Karpas-422 (cell line): ENCODE data around the gene UBLCP1. TPM values are rescaled to one million over a fixed set of nuclear protein-coding genes. Genes with fewer than 3 reads are reported as not detected.
"Not testable (repeated sequence)": the region's sequence is repeated elsewhere in the genome, so short reads cannot be mapped to it uniquely, and the experiment has no call there.

Experiments
- DNase-seq: peaks from one replicate; pipeline ENCODE4 v3.0.0-alpha.2; 2015
- H2AFZ ChIP-seq: fragments of 200-600 bp; sonication (generic); 2 replicates; pipeline ENCODE4 v1.6.1; 2014; ENCODE audit warnings: antibody characterized with exemption, low read length, mixed read lengths
- H3K27ac ChIP-seq: fragments of 200-600 bp; sonication (generic); 2 replicates; pipeline ENCODE4 v1.5.1; 2014; ENCODE audit warnings: mild to moderate bottlenecking, low read length, moderate library complexity
- H3K27me3 ChIP-seq: fragments of 200-600 bp; sonication (generic); 2 replicates; pipeline ENCODE4 v1.6.1; 2014; ENCODE audit warnings: low read length, mixed read lengths
- H3K36me3 ChIP-seq: fragments of 200-600 bp; sonication (generic); 2 replicates; pipeline ENCODE4 v1.6.1; 2014; ENCODE audit warnings: low read length, mixed read lengths; ENCODE audit not compliant: insufficient read depth
- H3K4me1 ChIP-seq: fragments of 200-600 bp; sonication (generic); 2 replicates; pipeline ENCODE4 v1.6.1; 2014; ENCODE audit warnings: mild to moderate bottlenecking, low read length, mixed read lengths
- H3K4me2 ChIP-seq: fragments of 200-600 bp; sonication (generic); 2 replicates; pipeline ENCODE4 v1.6.1; 2014; ENCODE audit warnings: low read length, low read depth, mild to moderate bottlenecking; ENCODE audit not compliant: poor library complexity, severe bottlenecking
- H3K4me3 ChIP-seq: fragments of 200-600 bp; sonication (generic); 2 replicates; pipeline ENCODE4 v1.5.1; 2014; ENCODE audit warnings: mild to moderate bottlenecking, antibody characterized with exemption, low read length, mixed read lengths
- H3K79me2 ChIP-seq: fragments of 200-600 bp; sonication (generic); 2 replicates; pipeline ENCODE4 v1.6.1; 2014; ENCODE audit warnings: mild to moderate bottlenecking, low read length, mixed read lengths
- H3K9ac ChIP-seq: fragments of 200-600 bp; sonication (generic); 2 replicates; pipeline ENCODE4 v1.6.0; 2014; ENCODE audit warnings: low read length
- H3K9me2 ChIP-seq: fragments of 200-600 bp; sonication (generic), shearing (Covaris generic); replicated peaks from 2 replicates; pipeline ENCODE4 v1.6.0; 2014; ENCODE audit warnings: mild to moderate bottlenecking, low read length, moderate library complexity; ENCODE audit not compliant: insufficient read depth
- H3K9me3 ChIP-seq: fragments of 300-700, 200-600 bp; sonication (generic); 2 replicates; pipeline ENCODE4 v1.6.1; 2014; ENCODE audit warnings: low read length, mixed read lengths
- H4K20me1 ChIP-seq: fragments of 200-600 bp; sonication (generic); 2 replicates; pipeline ENCODE4 v1.6.1; 2014; ENCODE audit warnings: mild to moderate bottlenecking, antibody characterized with exemption, low read length, low read depth; ENCODE audit not compliant: insufficient read depth
- total RNA-seq: library from RNA; depleted of rRNA; stranded (reverse); fragments of >200 nt; shearing (Covaris generic); gene quantifications from 2 replicates; pipeline ENCODE4 v1.2.3, GENCODE V29; 2014; ENCODE audit warnings: low replicate concordance

Gene UBLCP1
- total RNA-seq, 1 experiment from 2014 or later: 36.2 TPM

GRCh38 chr5:159257629-159258283 is 5.3 kb upstream of the UBLCP1 start:
- H3K4me2 ChIP-seq: no peak overlapping the region
- H3K9me2 ChIP-seq: no peaks in the 10 kb centered on the region
- no peak overlapping the region for H3K27ac ChIP-seq
- no peak overlapping the region for H3K4me3 ChIP-seq
- DNase-seq: no peak
- peaks cover 6% of the 10 kb centered on the region; the same call in 1 of the 2 replicates for H3K79me2 ChIP-seq
- no peaks in the 10 kb centered on the region for H4K20me1 ChIP-seq
- no peaks in the 10 kb centered on the region for H3K36me3 ChIP-seq
- no peak overlapping the region for H3K9ac ChIP-seq
- no peak overlapping the region for H2AFZ ChIP-seq
- peaks cover 10% of the 10 kb centered on the region for H3K4me1 ChIP-seq
- no peaks in the 10 kb centered on the region for H3K27me3 ChIP-seq
- H3K9me3 ChIP-seq: no peaks in the 10 kb centered on the region

GRCh38 chr5:159258361-159258760 is 4.7 kb upstream of the UBLCP1 start:
- no peak for DNase-seq
- peaks cover 9% of the 10 kb centered on the region for H3K79me2 ChIP-seq
- H3K9ac ChIP-seq: no peak overlapping the region
- no peak overlapping the region for H3K27ac ChIP-seq
- no peaks in the 10 kb centered on the region for H3K9me3 ChIP-seq
- H3K36me3 ChIP-seq: no peaks in the 10 kb centered on the region
- no peak overlapping the region for H3K4me2 ChIP-seq
- H3K9me2 ChIP-seq: no peaks in the 10 kb centered on the region
- H2AFZ ChIP-seq: no peak overlapping the region
- no peak overlapping the region for H3K4me3 ChIP-seq
- H3K27me3 ChIP-seq: no peaks in the 10 kb centered on the region
- H4K20me1 ChIP-seq: no peaks in the 10 kb centered on the region; the same call in 1 of the 2 replicates
- H3K4me1 ChIP-seq: peaks cover 10% of the 10 kb centered on the region

GRCh38 chr5:159260212-159260611 is 2.9 kb upstream of the UBLCP1 start:
- H3K27me3 ChIP-seq, H3K36me3 ChIP-seq, H2AFZ ChIP-seq, H3K4me2 ChIP-seq, DNase-seq, H3K9ac ChIP-seq, H3K9me2 ChIP-seq, H3K27ac ChIP-seq, H3K4me3 ChIP-seq, H3K9me3 ChIP-seq, H4K20me1 ChIP-seq: not testable (repeated sequence)
- H3K79me2 ChIP-seq: peaks cover 28% of the 10 kb centered on the region
- peaks cover 21% of the 10 kb centered on the region for H3K4me1 ChIP-seq

- Histone ChIP-seq H3K36me3 (0 out of 2 replicates have a peak, but pooled peaks cover 4% of the 10 kb centered on the region), H3K4me3 (peak overlapping the region; percentile 98), H3K9ac (peak overlapping the region; percentile 96), H4K20me1 (no peaks in the 10 kb centered on the region; the same call in 1 of the 2 replicates), H3K27me3 (no peaks in the 10 kb centered on the region), H2AFZ (peak overlapping the region; percentile 87), H3K4me1 (peaks cover 21% of the 10 kb centered on the region), H3K4me2 (peak overlapping the region; percentile 82), H3K79me2 (peaks cover 49% of the 10 kb centered on the region), H3K9me3 (no peaks in the 10 kb centered on the region), H3K9me2 (no peaks in the 10 kb centered on the region), H3K27ac (peak overlapping the region; percentile 81)
- peak; percentile 58 for DNase-seq
These were observed 625 bp upstream of the UBLCP1 start for GRCh38 chr5:159262472-159262858.

- no peaks in the 10 kb centered on the region for H3K27me3 ChIP-seq
- no peaks in the 10 kb centered on the region for H3K9me3 ChIP-seq
- H3K27ac ChIP-seq: peak overlapping the region; percentile 81
- DNase-seq: no peak
- peak overlapping the region; percentile 87; the same call in 1 of the 2 replicates for H2AFZ ChIP-seq
- no peaks in the 10 kb centered on the region; the same call in 1 of the 2 replicates for H4K20me1 ChIP-seq
- H3K9me2 ChIP-seq: no peaks in the 10 kb centered on the region
- peak overlapping the region; percentile 96 for H3K9ac ChIP-seq
- peaks cover 60% of the 10 kb centered on the region for H3K79me2 ChIP-seq
- H3K36me3 ChIP-seq: 0 out of 2 replicates have a peak, but pooled peaks cover 4% of the 10 kb centered on the region
- peaks cover 24% of the 10 kb centered on the region for H3K4me1 ChIP-seq
- peak overlapping the region; percentile 98 for H3K4me3 ChIP-seq
- peak overlapping the region; percentile 82 for H3K4me2 ChIP-seq
These were observed 447 bp downstream of the UBLCP1 start for GRCh38 chr5:159263569-159263905.

- H3K36me3 ChIP-seq: peaks cover 23% of the 10 kb centered on the region; the same call in 1 of the 2 replicates
- peaks cover 23% of the 10 kb centered on the region for H3K4me1 ChIP-seq
- not testable (repeated sequence) for H3K9me3 ChIP-seq, H2AFZ ChIP-seq, H3K4me3 ChIP-seq, H3K4me2 ChIP-seq, DNase-seq, H3K27ac ChIP-seq, H3K9me2 ChIP-seq, H4K20me1 ChIP-seq, H3K27me3 ChIP-seq, H3K9ac ChIP-seq
- peaks cover 71% of the 10 kb centered on the region for H3K79me2 ChIP-seq
These were observed 3.7 kb downstream of the UBLCP1 start for GRCh38 chr5:159266764-159267163.

- Histone ChIP-seq H3K36me3 (peaks cover 45% of the 10 kb centered on the region; the same call in 1 of the 2 replicates), H3K9me3 (no peaks in the 10 kb centered on the region), H4K20me1 (no peaks in the 10 kb centered on the region), H3K27me3 (no peaks in the 10 kb centered on the region), H3K4me2 (no peak overlapping the region), H3K9ac (no peak overlapping the region), H3K27ac (no peak overlapping the region), H3K4me3 (no peak overlapping the region), H3K9me2 (no peaks in the 10 kb centered on the region), H3K79me2 (peaks cover 48% of the 10 kb centered on the region), H3K4me1 (peaks cover 4% of the 10 kb centered on the region), H2AFZ (no peak overlapping the region)
- DNase-seq: no peak
These were observed 6.6 kb downstream of the UBLCP1 start for GRCh38 chr5:159269723-159270122.

- Histone ChIP-seq H3K4me2 (no peak overlapping the region), H3K27me3 (no peaks in the 10 kb centered on the region), H3K9me3 (no peaks in the 10 kb centered on the region), H4K20me1 (no peaks in the 10 kb centered on the region), H3K9me2 (no peaks in the 10 kb centered on the region), H3K4me1 (no peaks in the 10 kb centered on the region), H3K27ac (no peak overlapping the region), H3K79me2 (peaks cover 11% of the 10 kb centered on the region; the same call in 1 of the 2 replicates), H3K36me3 (peaks cover 64% of the 10 kb centered on the region), H3K9ac (no peak overlapping the region), H3K4me3 (no peak overlapping the region), H2AFZ (no peak overlapping the region)
- DNase-seq: no peak
These were observed 10.8 kb downstream of the UBLCP1 start for GRCh38 chr5:159273923-159274322.
